Measurements from ENCODE around the gene IL23R.

The IL23R gene

DNA sequence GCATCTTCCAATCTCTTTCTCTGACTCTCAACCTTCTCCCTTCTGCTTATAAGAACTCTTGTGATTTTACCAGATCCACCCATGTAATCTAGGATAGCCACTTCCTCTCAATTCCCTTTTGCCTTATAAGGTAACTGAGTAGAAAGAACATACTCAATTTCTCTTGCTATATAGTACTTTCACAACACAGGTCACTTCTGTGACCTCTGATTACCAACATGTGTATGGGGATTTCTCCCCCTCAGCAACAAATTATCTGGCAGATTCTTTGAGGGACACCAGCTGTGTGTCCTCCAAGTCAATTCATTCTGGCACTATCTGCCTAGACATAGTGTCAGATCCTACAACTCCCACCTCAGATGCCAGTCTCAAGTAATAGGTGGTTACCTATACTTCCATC lies 62.5 kb downstream of the IL23R start:
- TF ChIP-seq, protein P1, sequence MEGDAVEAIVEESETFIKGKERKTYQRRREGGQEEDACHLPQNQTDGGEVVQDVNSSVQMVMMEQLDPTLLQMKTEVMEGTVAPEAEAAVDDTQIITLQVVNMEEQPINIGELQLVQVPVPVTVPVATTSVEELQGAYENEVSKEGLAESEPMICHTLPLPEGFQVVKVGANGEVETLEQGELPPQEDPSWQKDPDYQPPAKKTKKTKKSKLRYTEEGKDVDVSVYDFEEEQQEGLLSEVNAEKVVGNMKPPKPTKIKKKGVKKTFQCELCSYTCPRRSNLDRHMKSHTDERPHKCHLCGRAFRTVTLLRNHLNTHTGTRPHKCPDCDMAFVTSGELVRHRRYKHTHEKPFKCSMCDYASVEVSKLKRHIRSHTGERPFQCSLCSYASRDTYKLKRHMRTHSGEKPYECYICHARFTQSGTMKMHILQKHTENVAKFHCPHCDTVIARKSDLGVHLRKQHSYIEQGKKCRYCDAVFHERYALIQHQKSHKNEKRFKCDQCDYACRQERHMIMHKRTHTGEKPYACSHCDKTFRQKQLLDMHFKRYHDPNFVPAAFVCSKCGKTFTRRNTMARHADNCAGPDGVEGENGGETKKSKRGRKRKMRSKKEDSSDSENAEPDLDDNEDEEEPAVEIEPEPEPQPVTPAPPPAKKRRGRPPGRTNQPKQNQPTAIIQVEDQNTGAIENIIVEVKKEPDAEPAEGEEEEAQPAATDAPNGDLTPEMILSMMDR (IDR thresholded peaks at IDR 0.05; ENCODE audit: insufficient read depth, low read length, poor library complexity, severe bottlenecking): no peak
- no peak overlapping the region for H3K4me3 ChIP-seq (replicated peaks; ENCODE audit: low read depth, low read length)
- DNase-seq (ENCODE audit: extremely low read depth, insufficient read length): no peak
- H3K27me3 ChIP-seq (replicated peaks; ENCODE audit: control insufficient read depth, insufficient read depth, low read length): no peaks in the 10 kb centered on the region
- H3K36me3 ChIP-seq (ENCODE audit: control insufficient read depth, insufficient read depth, low read length): no peaks in the 10 kb centered on the region

DNA sequence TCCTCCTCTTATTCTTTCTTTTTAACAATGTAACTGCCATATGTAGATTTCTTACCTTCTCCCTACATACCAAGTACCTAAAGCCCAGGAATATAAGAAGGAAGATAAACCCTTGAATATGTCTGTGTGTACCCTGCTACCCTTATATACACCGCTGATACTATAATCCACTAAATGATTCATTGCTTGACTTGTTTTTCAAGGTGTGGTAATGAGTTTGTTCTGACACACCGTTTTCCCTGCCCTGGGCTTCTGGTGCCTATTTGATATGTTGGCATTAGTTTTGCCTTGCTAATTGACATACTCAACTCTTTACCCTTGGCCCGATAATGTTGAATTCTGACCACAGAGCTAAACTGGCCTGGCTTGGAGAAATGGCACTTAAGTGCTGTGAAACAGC lies 64.3 kb downstream of the IL23R start:
- TF ChIP-seq, protein P1 (IDR thresholded peaks at IDR 0.05; ENCODE audit: insufficient read depth, low read length, poor library complexity, severe bottlenecking): no peak
- no peak overlapping the region for H3K4me3 ChIP-seq (replicated peaks; ENCODE audit: low read depth, low read length)
- H3K36me3 ChIP-seq (ENCODE audit: control insufficient read depth, insufficient read depth, low read length): no peaks in the 10 kb centered on the region
- DNase-seq (ENCODE audit: extremely low read depth, insufficient read length): no peak
- no peaks in the 10 kb centered on the region for H3K27me3 ChIP-seq (replicated peaks; ENCODE audit: control insufficient read depth, insufficient read depth, low read length)

DNA sequence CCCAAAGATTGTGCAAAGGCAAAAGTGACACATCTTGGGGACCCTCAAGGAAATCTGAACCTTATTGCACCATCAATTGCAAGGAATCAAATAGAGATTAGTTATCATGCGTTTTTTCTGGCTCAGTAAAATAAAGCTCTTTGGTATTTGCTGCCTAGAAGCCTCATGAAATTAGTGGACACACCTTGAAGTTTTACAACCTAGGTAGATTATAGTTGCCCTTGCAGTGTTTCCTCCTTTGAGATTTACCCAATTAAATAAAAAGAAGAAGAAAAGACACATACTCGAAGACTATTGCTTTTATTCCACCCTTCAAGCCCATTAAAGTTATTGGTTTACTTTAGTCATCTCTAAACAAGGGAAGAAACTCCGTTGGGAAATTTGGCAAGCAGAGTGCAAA lies 70.0 kb downstream of the IL23R start:
- no peaks in the 10 kb centered on the region for H3K36me3 ChIP-seq (ENCODE audit: control insufficient read depth, insufficient read depth, low read length)
- TF ChIP-seq, protein P1 (IDR thresholded peaks at IDR 0.05; ENCODE audit: insufficient read depth, low read length, poor library complexity, severe bottlenecking): no peak
- no peak overlapping the region for H3K4me3 ChIP-seq (replicated peaks; ENCODE audit: low read depth, low read length)
- H3K27me3 ChIP-seq (replicated peaks; ENCODE audit: control insufficient read depth, insufficient read depth, low read length): no peaks in the 10 kb centered on the region
- DNase-seq (ENCODE audit: extremely low read depth, insufficient read length): no peak

- TF ChIP-seq, protein P1 (IDR thresholded peaks at IDR 0.05; ENCODE audit: insufficient read depth, low read length, poor library complexity, severe bottlenecking): no peak
- H3K27me3 ChIP-seq (replicated peaks; ENCODE audit: control insufficient read depth, insufficient read depth, low read length): no peaks in the 10 kb centered on the region
- no peaks in the 10 kb centered on the region for H3K36me3 ChIP-seq (ENCODE audit: control insufficient read depth, insufficient read depth, low read length)
- DNase-seq (ENCODE audit: extremely low read depth, insufficient read length): no peak
- no peak overlapping the region for H3K4me3 ChIP-seq (replicated peaks; ENCODE audit: low read depth, low read length)
Measured at GRCh38 chr1:67239738-67240137, 73.5 kb downstream of the IL23R start.

- no peak for DNase-seq (ENCODE audit: extremely low read depth, insufficient read length)
- no peaks in the 10 kb centered on the region for H3K27me3 ChIP-seq (replicated peaks; ENCODE audit: control insufficient read depth, insufficient read depth, low read length)
- H3K4me3 ChIP-seq (replicated peaks; ENCODE audit: low read depth, low read length): no peak overlapping the region
- no peaks in the 10 kb centered on the region for H3K36me3 ChIP-seq (ENCODE audit: control insufficient read depth, insufficient read depth, low read length)
- TF ChIP-seq, protein P1 (IDR thresholded peaks at IDR 0.05; ENCODE audit: insufficient read depth, low read length, poor library complexity, severe bottlenecking): no peak
Measured at GRCh38 chr1:67241200-67241746, 75.0 kb downstream of the IL23R start.

- no peaks in the 10 kb centered on the region for H3K27me3 ChIP-seq (replicated peaks; ENCODE audit: control insufficient read depth, insufficient read depth, low read length)
- no peak for DNase-seq (ENCODE audit: extremely low read depth, insufficient read length)
- TF ChIP-seq, protein P1 (IDR thresholded peaks at IDR 0.05; ENCODE audit: insufficient read depth, low read length, poor library complexity, severe bottlenecking): no peak
- H3K4me3 ChIP-seq (replicated peaks; ENCODE audit: low read depth, low read length): no peak overlapping the region
- H3K36me3 ChIP-seq (ENCODE audit: control insufficient read depth, insufficient read depth, low read length): no peaks in the 10 kb centered on the region
Measured at GRCh38 chr1:67242016-67242415, 75.8 kb downstream of the IL23R start.
